K562 (cell line): ENCODE data around the gene SELENOT. TPM values are rescaled to one million over a fixed set of nuclear protein-coding genes. Genes with fewer than 3 reads are reported as not detected.
A peak's percentile ranks its signal among the peaks of the same experiment; 100 is the strongest.

ENCODE experiments used
- ARHGAP35 ChIP-seq: fragments of 450-650 bp; IDR thresholded peaks from 2 replicates; pipeline ENCODE4 v1.6.1; 2018; ENCODE audit not compliant: partially characterized antibody
- ARID2 ChIP-seq: fragments of 450-650 bp; IDR thresholded peaks from 2 replicates; pipeline ENCODE4 v1.6.1; 2017; ENCODE audit warnings: antibody characterized with exemption, mild to moderate bottlenecking
- DMBX1 ChIP-seq: fragments of 250-450 bp; sonication (Bioruptor Pico); IDR thresholded peaks from 2 replicates; pipeline ENCODE4 v1.8.0; 2022; ENCODE audit warnings: inconsistent platforms, mild to moderate bottlenecking, moderate library complexity, borderline replicate concordance
- HIVEP1 ChIP-seq: fragments of 250-450 bp; sonication (Bioruptor Pico); IDR thresholded peaks from 2 replicates; pipeline ENCODE4 v1.4.0; 2020; ENCODE audit warnings: mild to moderate bottlenecking
- KHSRP ChIP-seq: fragments of 450-650 bp; IDR thresholded peaks from 2 replicates; pipeline ENCODE4 v1.6.1; 2017
- KLF6 ChIP-seq: fragments of 250-450 bp; sonication (Bioruptor Pico); IDR thresholded peaks from 2 replicates; pipeline ENCODE4 v1.4.0; 2020; ENCODE audit warnings: mild to moderate bottlenecking, moderate library complexity, borderline replicate concordance
- NR2F6 ChIP-seq: fragments of 450-650 bp; formaldehyde crosslinking; IDR thresholded peaks from 2 replicates; pipeline ENCODE4 v1.4.0; 2020; ENCODE audit warnings: mild to moderate bottlenecking
- PTRF ChIP-seq: fragments of 450-650 bp; IDR thresholded peaks from 2 replicates; pipeline ENCODE4 v1.6.1; 2016; ENCODE audit warnings: mild to moderate bottlenecking, missing genetic modification characterization, missing compliant biosample characterization
- PTTG1 ChIP-seq: fragments of 450-650 bp; IDR thresholded peaks from 2 replicates; pipeline ENCODE4 v1.6.1; 2016; ENCODE audit warnings: low read depth, mild to moderate bottlenecking, missing genetic modification characterization, missing compliant biosample characterization
- SETDB1 ChIP-seq: IDR thresholded peaks from one replicate; pipeline ENCODE4 v1.6.1; 2012; ENCODE audit warnings: low read length, control low read depth, inconsistent platforms
- SPI1 ChIP-seq: IDR thresholded peaks from 2 replicates; pipeline ENCODE4 v1.6.1; 2011; ENCODE audit warnings: low read depth, low read length, control low read depth, borderline replicate concordance
- ZNF445 ChIP-seq: fragments of 250-450 bp; sonication (Bioruptor Pico); IDR thresholded peaks from 2 replicates; pipeline ENCODE4 v1.4.0; 2020; ENCODE audit warnings: low read depth, mild to moderate bottlenecking, moderate library complexity
- polyA plus RNA-seq, 8 experiments: library from polyadenylated mRNA; depleted of rRNA in 4 of 8; stranded (reverse) in 5 of 8; unstranded in 3 of 8; fragments of >200 nt; fragmentation: Nextera tagmentation in 2 of 8; fragmentation: Illumina TruSeq in 1 of 8; extraction: Ambion mirVana in 2 of 8; extraction: Trizol in 1 of 8; gene quantifications; 2 replicates each; pipeline versions ENCODE4 v1.2.1 to v1.2.3, GENCODE V29; 2011 to 2014; ENCODE audit warnings: inconsistent platforms in 1 of 8, missing spikeins in 1 of 8
- total RNA-seq, 7 experiments: library from RNA; depleted of rRNA in 6 of 7; stranded (reverse); fragments of >200 nt in 6 of 7; fragmentation: Illumina TruSeq in 2 of 7; extraction: Trizol in 2 of 7; gene quantifications; 2 replicates each; pipeline versions ENCODE4 v1.2.1 to v1.2.3, GENCODE V29; 2011 to 2021; ENCODE audit warnings: low replicate concordance in 1 of 7
- TF ChIP-seq, protein P1 (sequence below), 3 experiments: fragments of 200-800 bp in 1 of 3; fragments of 250-450 bp in 1 of 3; fragments of 450-650 bp in 1 of 3; sonication (Bioruptor Pico) in 1 of 3; sonication (Bioruptor generic) in 1 of 3; formaldehyde crosslinking in 1 of 3; IDR thresholded peaks; 2 replicates each; pipeline versions ENCODE4 v1.6.1 to v1.8.0; 2016 to 2022; ENCODE audit warnings: mild to moderate bottlenecking in 2 of 3, missing genetic modification characterization in 2 of 3, missing compliant biosample characterization in 1 of 3, moderate library complexity in 1 of 3
- TF ChIP-seq, protein P2 (sequence below): fragments of 250-450 bp; sonication (Bioruptor Pico); IDR thresholded peaks from 2 replicates; pipeline ENCODE4 v1.4.0; 2020; ENCODE audit warnings: mild to moderate bottlenecking
- TF ChIP-seq, protein P3 (sequence below), 2 experiments: fragments of 450-650 bp; IDR thresholded peaks; 2 replicates each; pipeline ENCODE4 v1.6.1; 2016
- TF ChIP-seq, protein P4 (sequence below): sonication (generic); formaldehyde crosslinking; IDR thresholded peaks from 2 replicates; pipeline ENCODE4 v1.8.0; 2022; ENCODE audit warnings: missing genetic modification reagents, mild to moderate bottlenecking, borderline replicate concordance

SELENOT gene
- total and polyA plus RNA-seq, 9 of the 15 experiments (the other 6 are each of a cell fraction or from before 2014, with no cell fraction given): 33.0 to 411 (median 91.9) TPM

DNA sequence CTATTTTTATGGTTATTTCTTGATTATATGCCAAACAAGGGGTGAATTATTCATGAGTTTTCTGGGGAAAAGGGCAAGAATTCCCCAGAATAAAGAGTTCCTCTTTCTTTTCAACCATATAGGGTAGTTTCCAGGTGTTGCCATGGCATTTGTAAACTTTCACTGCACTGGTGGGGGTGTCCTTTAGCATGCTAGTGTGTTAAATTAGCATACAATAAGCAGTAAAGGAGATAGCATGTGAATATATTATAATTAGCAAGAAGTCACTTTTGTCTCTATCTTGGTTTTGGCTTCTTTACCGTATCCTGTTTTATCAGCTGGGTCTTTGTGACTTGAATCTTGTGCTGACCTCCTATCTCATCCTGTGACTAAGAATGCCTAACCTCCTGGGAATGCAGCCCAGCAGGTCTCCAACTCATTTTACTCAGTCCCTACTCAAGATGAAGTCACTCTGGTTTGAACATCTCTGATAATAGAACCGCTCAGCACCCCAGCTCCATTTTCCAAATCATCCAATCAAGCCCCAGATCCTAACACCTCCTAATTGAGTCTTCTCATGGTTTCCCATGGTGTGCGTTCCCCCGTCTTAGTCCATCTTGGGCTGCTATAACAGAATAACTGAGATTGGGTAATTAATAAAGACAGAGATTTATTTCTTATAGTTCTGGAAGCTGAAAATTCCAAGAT is 3.4 kb upstream of the SELENOT start (continued):
- TF ChIP-seq, protein P1, sequence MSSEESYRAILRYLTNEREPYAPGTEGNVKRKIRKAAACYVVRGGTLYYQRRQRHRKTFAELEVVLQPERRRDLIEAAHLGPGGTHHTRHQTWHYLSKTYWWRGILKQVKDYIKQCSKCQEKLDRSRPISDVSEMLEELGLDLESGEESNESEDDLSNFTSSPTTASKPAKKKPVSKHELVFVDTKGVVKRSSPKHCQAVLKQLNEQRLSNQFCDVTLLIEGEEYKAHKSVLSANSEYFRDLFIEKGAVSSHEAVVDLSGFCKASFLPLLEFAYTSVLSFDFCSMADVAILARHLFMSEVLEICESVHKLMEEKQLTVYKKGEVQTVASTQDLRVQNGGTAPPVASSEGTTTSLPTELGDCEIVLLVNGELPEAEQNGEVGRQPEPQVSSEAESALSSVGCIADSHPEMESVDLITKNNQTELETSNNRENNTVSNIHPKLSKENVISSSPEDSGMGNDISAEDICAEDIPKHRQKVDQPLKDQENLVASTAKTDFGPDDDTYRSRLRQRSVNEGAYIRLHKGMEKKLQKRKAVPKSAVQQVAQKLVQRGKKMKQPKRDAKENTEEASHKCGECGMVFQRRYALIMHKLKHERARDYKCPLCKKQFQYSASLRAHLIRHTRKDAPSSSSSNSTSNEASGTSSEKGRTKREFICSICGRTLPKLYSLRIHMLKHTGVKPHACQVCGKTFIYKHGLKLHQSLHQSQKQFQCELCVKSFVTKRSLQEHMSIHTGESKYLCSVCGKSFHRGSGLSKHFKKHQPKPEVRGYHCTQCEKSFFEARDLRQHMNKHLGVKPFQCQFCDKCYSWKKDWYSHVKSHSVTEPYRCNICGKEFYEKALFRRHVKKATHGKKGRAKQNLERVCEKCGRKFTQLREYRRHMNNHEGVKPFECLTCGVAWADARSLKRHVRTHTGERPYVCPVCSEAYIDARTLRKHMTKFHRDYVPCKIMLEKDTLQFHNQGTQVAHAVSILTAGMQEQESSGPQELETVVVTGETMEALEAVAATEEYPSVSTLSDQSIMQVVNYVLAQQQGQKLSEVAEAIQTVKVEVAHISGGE (CRISPR knock-in tag; IDR thresholded peaks at IDR 0.05): no peak
- peak; percentile 73; the same call in 1 of the 2 replicates for TF ChIP-seq HIVEP1 (CRISPR knock-in tag)
- TF ChIP-seq PTTG1 (tag): peak; percentile 80
- TF ChIP-seq PTRF (tag): peak; percentile 83
- TF ChIP-seq KLF6 (CRISPR knock-in tag): peak; percentile 90; the same call in 1 of the 2 replicates
- TF ChIP-seq, protein P2, sequence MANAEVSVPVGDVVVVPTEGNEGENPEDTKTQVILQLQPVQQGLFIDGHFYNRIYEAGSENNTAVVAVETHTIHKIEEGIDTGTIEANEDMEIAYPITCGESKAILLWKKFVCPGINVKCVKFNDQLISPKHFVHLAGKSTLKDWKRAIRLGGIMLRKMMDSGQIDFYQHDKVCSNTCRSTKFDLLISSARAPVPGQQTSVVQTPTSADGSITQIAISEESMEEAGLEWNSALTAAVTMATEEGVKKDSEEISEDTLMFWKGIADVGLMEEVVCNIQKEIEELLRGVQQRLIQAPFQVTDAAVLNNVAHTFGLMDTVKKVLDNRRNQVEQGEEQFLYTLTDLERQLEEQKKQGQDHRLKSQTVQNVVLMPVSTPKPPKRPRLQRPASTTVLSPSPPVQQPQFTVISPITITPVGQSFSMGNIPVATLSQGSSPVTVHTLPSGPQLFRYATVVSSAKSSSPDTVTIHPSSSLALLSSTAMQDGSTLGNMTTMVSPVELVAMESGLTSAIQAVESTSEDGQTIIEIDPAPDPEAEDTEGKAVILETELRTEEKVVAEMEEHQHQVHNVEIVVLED (CRISPR knock-in tag): peak; percentile 55; the same call in 1 of the 2 replicates
- TF ChIP-seq, protein P3, sequence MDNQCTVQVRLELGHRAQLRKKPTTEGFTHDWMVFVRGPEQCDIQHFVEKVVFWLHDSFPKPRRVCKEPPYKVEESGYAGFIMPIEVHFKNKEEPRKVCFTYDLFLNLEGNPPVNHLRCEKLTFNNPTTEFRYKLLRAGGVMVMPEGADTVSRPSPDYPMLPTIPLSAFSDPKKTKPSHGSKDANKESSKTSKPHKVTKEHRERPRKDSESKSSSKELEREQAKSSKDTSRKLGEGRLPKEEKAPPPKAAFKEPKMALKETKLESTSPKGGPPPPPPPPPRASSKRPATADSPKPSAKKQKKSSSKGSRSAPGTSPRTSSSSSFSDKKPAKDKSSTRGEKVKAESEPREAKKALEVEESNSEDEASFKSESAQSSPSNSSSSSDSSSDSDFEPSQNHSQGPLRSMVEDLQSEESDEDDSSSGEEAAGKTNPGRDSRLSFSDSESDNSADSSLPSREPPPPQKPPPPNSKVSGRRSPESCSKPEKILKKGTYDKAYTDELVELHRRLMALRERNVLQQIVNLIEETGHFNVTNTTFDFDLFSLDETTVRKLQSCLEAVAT (IDR thresholded peaks at IDR 0.05): no peak
- no peak for TF ChIP-seq ARID2
- TF ChIP-seq ARHGAP35: no peak
- TF ChIP-seq SETDB1: no peak
- TF ChIP-seq, protein P4, sequence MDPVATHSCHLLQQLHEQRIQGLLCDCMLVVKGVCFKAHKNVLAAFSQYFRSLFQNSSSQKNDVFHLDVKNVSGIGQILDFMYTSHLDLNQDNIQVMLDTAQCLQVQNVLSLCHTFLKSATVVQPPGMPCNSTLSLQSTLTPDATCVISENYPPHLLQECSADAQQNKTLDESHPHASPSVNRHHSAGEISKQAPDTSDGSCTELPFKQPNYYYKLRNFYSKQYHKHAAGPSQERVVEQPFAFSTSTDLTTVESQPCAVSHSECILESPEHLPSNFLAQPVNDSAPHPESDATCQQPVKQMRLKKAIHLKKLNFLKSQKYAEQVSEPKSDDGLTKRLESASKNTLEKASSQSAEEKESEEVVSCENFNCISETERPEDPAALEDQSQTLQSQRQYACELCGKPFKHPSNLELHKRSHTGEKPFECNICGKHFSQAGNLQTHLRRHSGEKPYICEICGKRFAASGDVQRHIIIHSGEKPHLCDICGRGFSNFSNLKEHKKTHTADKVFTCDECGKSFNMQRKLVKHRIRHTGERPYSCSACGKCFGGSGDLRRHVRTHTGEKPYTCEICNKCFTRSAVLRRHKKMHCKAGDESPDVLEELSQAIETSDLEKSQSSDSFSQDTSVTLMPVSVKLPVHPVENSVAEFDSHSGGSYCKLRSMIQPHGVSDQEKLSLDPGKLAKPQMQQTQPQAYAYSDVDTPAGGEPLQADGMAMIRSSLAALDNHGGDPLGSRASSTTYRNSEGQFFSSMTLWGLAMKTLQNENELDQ (CRISPR knock-in tag): no peak
- peak; percentile 96 for TF ChIP-seq DMBX1 (CRISPR knock-in tag)
- TF ChIP-seq SPI1: peak; percentile 82; the same call in 1 of the 2 replicates
- no peak for TF ChIP-seq NR2F6
- TF ChIP-seq KHSRP: no peak
- TF ChIP-seq ZNF445 (CRISPR knock-in tag): no peak
